ENCODE results near the gene AMOT. TPM values are rescaled to one million over a fixed set of nuclear protein-coding genes. Genes with fewer than 3 reads are reported as not detected.

Gene AMOT
- total and polyA plus RNA-seq, 10 of the 15 experiments (the other 5 are each of a cell fraction or from before 2014, with no cell fraction given) = 0.92 to 14.5 (median 2.9) TPM

DNA sequence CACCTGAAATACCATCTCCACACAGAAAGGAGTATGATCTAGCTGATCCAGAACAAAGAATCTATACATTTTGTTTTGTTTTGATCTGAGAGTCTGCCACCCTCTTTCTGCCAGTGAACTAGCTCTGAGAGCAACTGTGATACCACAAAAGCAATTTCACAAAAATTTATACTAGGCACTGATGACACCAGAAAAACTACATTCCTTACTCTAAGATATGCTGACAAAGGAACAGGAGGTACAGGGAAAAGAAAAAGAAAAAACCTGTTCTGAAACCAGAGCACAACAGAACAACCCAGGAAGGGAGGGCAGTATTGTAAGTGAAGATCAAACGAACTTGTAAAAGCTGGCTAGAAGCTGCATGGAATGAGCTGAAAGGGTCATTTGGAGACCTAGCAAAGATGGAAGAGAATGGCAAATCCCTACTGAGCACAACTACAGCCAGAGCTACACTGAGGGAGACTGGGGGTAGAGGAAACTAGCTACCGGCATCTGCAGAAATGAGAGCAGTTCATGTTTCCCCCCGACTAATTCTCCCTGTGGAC is 31.9 kb downstream of the AMOT start:
- H3K4me1 ChIP-seq (ENCODE audit: control insufficient read depth, insufficient read depth, low read length) = no peaks in the 10 kb centered on the region
- ATAC-seq (no peak), DNase-seq (ENCODE audit: low read depth, low spot score) (no peak), FAIRE-seq (no peak)
- H3K4me2 ChIP-seq (ENCODE audit: control insufficient read depth, insufficient read depth) = no peak overlapping the region
- no peaks in the 10 kb centered on the region for H4K20me1 ChIP-seq (ENCODE audit: control insufficient read depth, insufficient read depth)
- in situ Hi-C loops (cut with MboI) (no loop called here), intact Hi-C loops (cut with micrococcal nuclease; ENCODE audit: unreplicated experiment) (no loop called here)
- H3K79me2 ChIP-seq (ENCODE audit: control insufficient read depth, insufficient read depth, low read length) = no peaks in the 10 kb centered on the region
- SMC1A ChIA-PET (ENCODE audit: uncharacterized antibody, unreplicated experiment) = interaction anchor here (1.6 to 2.0 kb wide), 2 partner anchors 9 kb away, joined by 5 read pairs; no protein-coding TSS in a partner anchor
- RAD21 ChIA-PET (ENCODE audit: unreplicated experiment) = no interaction called here
- H3K36me3 ChIP-seq (ENCODE audit: control insufficient read depth in 2 of 2, insufficient read depth in 2 of 2, low read length in 1 of 2) = no peaks in the 10 kb centered on the region; a peak in 1 of 4 replicates
- H3K4me3 ChIP-seq = no peak overlapping the region
- no peak overlapping the region for H3K27ac ChIP-seq (ENCODE audit: control insufficient read depth, insufficient read depth)
- TF ChIP-seq RUNX3 (IDR thresholded peaks at IDR 0.05; ENCODE audit: low read length) (no peak), MYC (IDR thresholded peaks at IDR 0.05; ENCODE audit: insufficient read depth, insufficient read length, insufficient replicate concordance, low read length, severe bottlenecking) (no peak), RAD51 (IDR thresholded peaks at IDR 0.05) (no peak), CHD4 (IDR thresholded peaks at IDR 0.05) (no peak), NR2C1 (IDR thresholded peaks at IDR 0.05) (no peak), POLR2AphosphoS5 (IDR thresholded peaks at IDR 0.05; ENCODE audit: low read length) (no peak), PAX5 (IDR thresholded peaks at IDR 0.05; ENCODE audit: borderline replicate concordance, low read depth, low read length) (no peak), GABPA (IDR thresholded peaks at IDR 0.05; ENCODE audit: low read depth) (no peak), ZNF207 (IDR thresholded peaks at IDR 0.05; ENCODE audit: borderline replicate concordance) (no peak), LARP7 (IDR thresholded peaks at IDR 0.05) (no peak), MTA2 (IDR thresholded peaks at IDR 0.05; ENCODE audit: low read depth) (no peak), POLR2AphosphoS2 (IDR thresholded peaks at IDR 0.05; ENCODE audit: low read depth, low read length) (no peak), MTA3 (IDR thresholded peaks at IDR 0.05; ENCODE audit: borderline replicate concordance, low read length) (no peak), KAT2A (conservative IDR thresholded peaks at IDR 0.05; ENCODE audit: control insufficient read depth, low read depth, low read length) (no peak), CEBPB (IDR thresholded peaks at IDR 0.05; ENCODE audit: borderline replicate concordance in 1 of 2, low read depth in 2 of 2, low read length in 2 of 2) (no peak), NBN (IDR thresholded peaks at IDR 0.05) (no peak), RELA (IDR thresholded peaks at IDR 0.05; ENCODE audit: borderline replicate concordance, partially characterized antibody) (no peak)
- TF ChIP-seq, protein P1, sequence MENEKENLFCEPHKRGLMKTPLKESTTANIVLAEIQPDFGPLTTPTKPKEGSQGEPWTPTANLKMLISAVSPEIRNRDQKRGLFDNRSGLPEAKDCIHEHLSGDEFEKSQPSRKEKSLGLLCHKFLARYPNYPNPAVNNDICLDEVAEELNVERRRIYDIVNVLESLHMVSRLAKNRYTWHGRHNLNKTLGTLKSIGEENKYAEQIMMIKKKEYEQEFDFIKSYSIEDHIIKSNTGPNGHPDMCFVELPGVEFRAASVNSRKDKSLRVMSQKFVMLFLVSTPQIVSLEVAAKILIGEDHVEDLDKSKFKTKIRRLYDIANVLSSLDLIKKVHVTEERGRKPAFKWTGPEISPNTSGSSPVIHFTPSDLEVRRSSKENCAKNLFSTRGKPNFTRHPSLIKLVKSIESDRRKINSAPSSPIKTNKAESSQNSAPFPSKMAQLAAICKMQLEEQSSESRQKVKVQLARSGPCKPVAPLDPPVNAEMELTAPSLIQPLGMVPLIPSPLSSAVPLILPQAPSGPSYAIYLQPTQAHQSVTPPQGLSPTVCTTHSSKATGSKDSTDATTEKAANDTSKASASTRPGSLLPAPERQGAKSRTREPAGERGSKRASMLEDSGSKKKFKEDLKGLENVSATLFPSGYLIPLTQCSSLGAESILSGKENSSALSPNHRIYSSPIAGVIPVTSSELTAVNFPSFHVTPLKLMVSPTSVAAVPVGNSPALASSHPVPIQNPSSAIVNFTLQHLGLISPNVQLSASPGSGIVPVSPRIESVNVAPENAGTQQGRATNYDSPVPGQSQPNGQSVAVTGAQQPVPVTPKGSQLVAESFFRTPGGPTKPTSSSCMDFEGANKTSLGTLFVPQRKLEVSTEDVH (IDR thresholded peaks at IDR 0.05; ENCODE audit: low read depth, partially characterized antibody) = no peak
- TF ChIP-seq, protein P2, sequence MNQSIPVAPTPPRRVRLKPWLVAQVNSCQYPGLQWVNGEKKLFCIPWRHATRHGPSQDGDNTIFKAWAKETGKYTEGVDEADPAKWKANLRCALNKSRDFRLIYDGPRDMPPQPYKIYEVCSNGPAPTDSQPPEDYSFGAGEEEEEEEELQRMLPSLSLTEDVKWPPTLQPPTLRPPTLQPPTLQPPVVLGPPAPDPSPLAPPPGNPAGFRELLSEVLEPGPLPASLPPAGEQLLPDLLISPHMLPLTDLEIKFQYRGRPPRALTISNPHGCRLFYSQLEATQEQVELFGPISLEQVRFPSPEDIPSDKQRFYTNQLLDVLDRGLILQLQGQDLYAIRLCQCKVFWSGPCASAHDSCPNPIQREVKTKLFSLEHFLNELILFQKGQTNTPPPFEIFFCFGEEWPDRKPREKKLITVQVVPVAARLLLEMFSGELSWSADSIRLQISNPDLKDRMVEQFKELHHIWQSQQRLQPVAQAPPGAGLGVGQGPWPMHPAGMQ (IDR thresholded peaks at IDR 0.05; ENCODE audit: borderline replicate concordance) = no peak
- WGBS (ENCODE audit: insufficient coverage, insufficient replicate concordance, low lambda C conversion rate, missing lambda C conversion rate) = 56% methylated on average over 3 of the region's 3 CpGs
- POLR2A ChIA-PET = no interaction called here
- H3K27me3 ChIP-seq (replicated peaks in 1 of 2; ENCODE audit: control insufficient read depth in 2 of 2, insufficient read depth in 2 of 2, low read length in 1 of 2) = no peaks in the 10 kb centered on the region
- H3K9me3 ChIP-seq (replicated peaks; ENCODE audit: control insufficient read depth, insufficient read depth, low read length) = no peaks in the 10 kb centered on the region
- H2AFZ ChIP-seq (ENCODE audit: control insufficient read depth, low read depth, low read length) = no peak overlapping the region
- CTCF ChIA-PET = no interaction called here
- H3K9ac ChIP-seq (ENCODE audit: control insufficient read depth, insufficient read depth, low read length) = no peak overlapping the region
- no TSS peak for BruUV-seq (replicated peaks)
